Measurements from ENCODE around the gene RAMP1.

- TF ChIP-seq CTCF (IDR thresholded peaks at IDR 0.05; ENCODE audit: poor library complexity, severe bottlenecking): no peak
- no peak for TF ChIP-seq EZH2 (IDR thresholded peaks at IDR 0.05; ENCODE audit: borderline replicate concordance, insufficient read depth, low read length, poor library complexity, severe bottlenecking)
- TF ChIP-seq POLR2AphosphoS5 (IDR thresholded peaks at IDR 0.05): no peak
- TF ChIP-seq MXI1 (conservative IDR thresholded peaks at IDR 0.05; ENCODE audit: poor library complexity, severe bottlenecking): no peak
- no peak for TF ChIP-seq EP300 (conservative IDR thresholded peaks at IDR 0.05; ENCODE audit: poor library complexity, severe bottlenecking)
- TF ChIP-seq TAF1 (IDR thresholded peaks at IDR 0.05; ENCODE audit: low read depth): no peak
- TF ChIP-seq SMC3 (conservative IDR thresholded peaks at IDR 0.05; ENCODE audit: poor library complexity): no peak
Measured at GRCh38 chr2:237909075-237909695, 49.8 kb downstream of the RAMP1 start.
